IMR-90 (cell line): Measurements from ENCODE around the gene ARNT2. TPM values are rescaled to one million over a fixed set of nuclear protein-coding genes. Genes with fewer than 3 reads are reported as not detected.
A peak's percentile ranks its signal among the peaks of the same experiment; 100 is the strongest.

Source experiments
- ATAC-seq: fragments of 200-7000 bp; cut with Tn5 transposase; 2 replicates; pipeline ENCODE4 v1.9.1; 2020; ENCODE audit warnings: low read depth, mild to moderate bottlenecking, moderate library complexity
- BruUV-seq: library from RNA; stranded (reverse); fragments of 400-500 nt; replicated peaks from 2 replicates; lab custom pipeline; 2021; lab: Mats Ljungman, UMichigan
- CTCF ChIA-PET: fragments of 300-600 bp; formaldehyde crosslinking; extraction: SDS; loops from one replicate; lab custom pipeline; 2021; ENCODE audit warnings: antibody characterized with exemption; lab: Yijun Ruan, JAX
- POLR2A ChIA-PET: fragments of 300-600 bp; sonication (Branson Sonifier 250); formaldehyde crosslinking; loops from one replicate; lab custom pipeline; 2022; ENCODE audit warnings: antibody characterized with exemption; ENCODE audit not compliant: unreplicated experiment; lab: Charles Lee
- DNase-seq: peaks from one replicate; pipeline ENCODE4 v3.0.0; 2013
- H2AFZ ChIP-seq: replicated peaks from 2 replicates; pipeline ENCODE3; 2013; ENCODE audit warnings: low read length, mild to moderate bottlenecking; ENCODE audit not compliant: poor library complexity
- H2AK5ac ChIP-seq: 2 replicates; pipeline ENCODE4 v1.6.1; 2013; ENCODE audit warnings: low read depth, low read length, inconsistent platforms
- H2AK9ac ChIP-seq: replicated peaks from 2 replicates; pipeline ENCODE3; 2013; ENCODE audit warnings: mild to moderate bottlenecking, low read depth, low read length, moderate library complexity; ENCODE audit not compliant: poor library complexity
- H2BK120ac ChIP-seq: 2 replicates; pipeline ENCODE4 v1.6.1; 2013; ENCODE audit warnings: low read depth, low read length, inconsistent platforms
- H2BK15ac ChIP-seq: 3 replicates; pipeline ENCODE4 v1.6.1; 2013; ENCODE audit warnings: low read depth, low read length, inconsistent platforms
- H2BK20ac ChIP-seq: 2 replicates; pipeline ENCODE4 v1.6.1; 2013; ENCODE audit warnings: low read depth, mild to moderate bottlenecking, inconsistent platforms, low read length, moderate library complexity
- H2BK5ac ChIP-seq: 2 replicates; pipeline ENCODE4 v1.6.1; 2013; ENCODE audit warnings: mild to moderate bottlenecking, low read depth, low read length, inconsistent platforms; ENCODE audit not compliant: poor library complexity, severe bottlenecking
- H3K14ac ChIP-seq: replicated peaks from 2 replicates; pipeline ENCODE4 v1.6.1; 2013; ENCODE audit warnings: low read depth, low read length, inconsistent platforms
- H3K18ac ChIP-seq: 2 replicates; pipeline ENCODE4 v1.6.1; 2013; ENCODE audit warnings: low read depth, low read length, control low read depth
- H3K23ac ChIP-seq: 2 replicates; pipeline ENCODE4 v1.6.1; 2013; ENCODE audit warnings: low read depth, low read length, inconsistent platforms
- H3K27ac ChIP-seq: 2 replicates; pipeline ENCODE4 v1.5.1; 2013; ENCODE audit warnings: mild to moderate bottlenecking, control low read depth, low read length; ENCODE audit not compliant: insufficient read depth
- H3K27me3 ChIP-seq: 2 replicates; pipeline ENCODE4 v1.6.1; 2013; ENCODE audit warnings: low read length; ENCODE audit not compliant: control insufficient read depth, insufficient read depth
- H3K36me3 ChIP-seq: 2 replicates; pipeline ENCODE4 v1.6.1; 2013; ENCODE audit warnings: low read length, mixed read lengths; ENCODE audit not compliant: control insufficient read depth, insufficient read depth
- H3K4ac ChIP-seq: 2 replicates; pipeline ENCODE4 v1.6.1; 2013; ENCODE audit warnings: low read depth, low read length, inconsistent platforms
- H3K4me1 ChIP-seq: 2 replicates; pipeline ENCODE4 v1.6.1; 2013; ENCODE audit warnings: low read length, mixed read lengths; ENCODE audit not compliant: control insufficient read depth, insufficient read depth
- H3K4me2 ChIP-seq: 2 replicates; pipeline ENCODE4 v1.6.1; 2013; ENCODE audit warnings: low read depth, mild to moderate bottlenecking, control low read depth, low read length, moderate library complexity
- H3K4me3 ChIP-seq: 2 replicates; pipeline ENCODE4 v1.5.1; 2013; ENCODE audit warnings: low read depth, mild to moderate bottlenecking, control low read depth, low read length, moderate library complexity; ENCODE audit not compliant: insufficient read depth
- H3K56ac ChIP-seq: 2 replicates; pipeline ENCODE4 v1.6.1; 2013; ENCODE audit warnings: low read length, inconsistent platforms; ENCODE audit not compliant: insufficient read depth; ENCODE audit errors: extremely low read depth
- H3K79me1 ChIP-seq, 2 experiments: 2 replicates each; pipeline ENCODE4 v1.6.1; 2013; ENCODE audit warnings: low read length in 2 of 2, inconsistent platforms in 1 of 2, low read depth in 1 of 2
- H3K9ac ChIP-seq: 2 replicates; pipeline ENCODE4 v1.6.1; 2013; ENCODE audit warnings: low read depth, low read length, control low read depth
- H3K9me1 ChIP-seq: 2 replicates; pipeline ENCODE4 v1.6.1; 2013; ENCODE audit warnings: low read length, inconsistent platforms; ENCODE audit not compliant: insufficient read depth
- H3K9me3 ChIP-seq: 2 replicates; pipeline ENCODE4 v1.6.1; 2013; ENCODE audit warnings: low read length; ENCODE audit not compliant: control insufficient read depth, insufficient read depth
- H4K20me1 ChIP-seq: 2 replicates; pipeline ENCODE4 v1.6.1; 2013; ENCODE audit warnings: low read length, inconsistent platforms; ENCODE audit not compliant: insufficient read depth
- H4K5ac ChIP-seq: 2 replicates; pipeline ENCODE4 v1.6.1; 2013; ENCODE audit warnings: mild to moderate bottlenecking, low read depth, low read length, control low read depth
- H4K8ac ChIP-seq, 2 experiments: 2 replicates each; pipeline ENCODE4 v1.6.1; 2013; ENCODE audit warnings: low read depth in 2 of 2, low read length in 2 of 2, control low read depth in 1 of 2, inconsistent platforms in 1 of 2
- H4K91ac ChIP-seq: 2 replicates; pipeline ENCODE4 v1.6.1; 2013; ENCODE audit warnings: low read depth, low read length, inconsistent platforms; ENCODE audit not compliant: insufficient read depth
- BHLHE40 ChIP-seq: fragments of 150-350 bp; IDR thresholded peaks from 2 replicates; pipeline ENCODE4 v1.6.1; 2016; ENCODE audit warnings: mild to moderate bottlenecking, low read depth, low read length
- CEBPB ChIP-seq: IDR thresholded peaks from 2 replicates; pipeline ENCODE4 v1.6.1; 2012; ENCODE audit warnings: low read depth, low read length, improper control_type of control experiment
- CTCF ChIP-seq: conservative IDR thresholded peaks from 2 replicates; pipeline ENCODE4 v1.5.1; 2012; ENCODE audit warnings: mild to moderate bottlenecking, low read depth, low read length, improper control_type of control experiment
- ELK1 ChIP-seq: fragments of 150-350 bp; IDR thresholded peaks from 2 replicates; pipeline ENCODE4 v1.6.1; 2016; ENCODE audit warnings: low read depth, mild to moderate bottlenecking, low read length, moderate library complexity, borderline replicate concordance
- FOS ChIP-seq: fragments of 150-350 bp; IDR thresholded peaks from 2 replicates; pipeline ENCODE4 v1.6.1; 2016; ENCODE audit warnings: low read depth, low read length
- MAFK ChIP-seq: IDR thresholded peaks from 2 replicates; pipeline ENCODE4 v1.6.1; 2012; ENCODE audit warnings: low read depth, low read length, improper control_type of control experiment
- MAZ ChIP-seq: IDR thresholded peaks from 2 replicates; pipeline ENCODE4 v1.6.1; 2012; ENCODE audit warnings: low read depth, mild to moderate bottlenecking, low read length, improper control_type of control experiment, moderate library complexity, borderline replicate concordance
- MXI1 ChIP-seq: IDR thresholded peaks from 2 replicates; pipeline ENCODE4 v1.6.1; 2012; ENCODE audit warnings: low read depth, mild to moderate bottlenecking, low read length, moderate library complexity, borderline replicate concordance
- NFE2L2 ChIP-seq: fragments of 150-350 bp; IDR thresholded peaks from 2 replicates; pipeline ENCODE4 v1.6.1; 2016; ENCODE audit warnings: low read depth, mild to moderate bottlenecking, low read length
- WGBS, 2 experiments: methylation state at CpG; one replicate each; pipeline versions ENCODE4 v1.1.5 to v1.1.7; 2013; ENCODE audit warnings: missing lambda C conversion rate in 2 of 2; ENCODE audit not compliant: insufficient read length in 1 of 2; ENCODE audit errors: extremely low coverage in 2 of 2; 5-methylcytosine and 5-hydroxymethylcytosine counted together
- dilution Hi-C: fragments of 300-500 bp; cut with HindIII; formaldehyde crosslinking; loops from one replicate; pipeline ENCODE4 v1.14.3; 2018; ENCODE audit warnings: low sequenced_read_pairs; ENCODE audit not compliant: unreplicated experiment
- in situ Hi-C: fragments of 300-500 bp; cut with MboI; formaldehyde crosslinking; loops from 3 replicates; pipeline ENCODE4 v1.14.3; 2019; ENCODE audit warnings: low sequenced_read_pairs, inconsistent platforms, mixed read lengths
- intact Hi-C: fragments of 100-400 bp; cut with micrococcal nuclease; formaldehyde crosslinking; loops from 2 replicates; pipeline ENCODE4 v1.10.0; 2022
- polyA plus RNA-seq, 3 experiments: library from polyadenylated mRNA; depleted of rRNA; stranded (reverse); fragments of >200 nt; gene quantifications; 2 replicates each; pipeline ENCODE4 v1.2.3, GENCODE V29; 2012; ENCODE audit warnings: low replicate concordance in 1 of 3
- total RNA-seq: library from RNA; depleted of rRNA; stranded (reverse); fragments of >200 nt; gene quantifications from 2 replicates; pipeline ENCODE4 v1.2.3, GENCODE V29; 2012

ARNT2 gene
- total and polyA plus RNA-seq, 2 of the 4 experiments (the other 2 are of a cell fraction) = 18.2 to 19.0 TPM

- DNase-seq (no peak), ATAC-seq (no peak)
- H2BK5ac ChIP-seq = no peak overlapping the region
- H3K79me1 ChIP-seq = peaks cover 0 to 9% of the 10 kb centered on the region in 2 experiments; a peak in 2 of 4 replicates
- H3K4me2 ChIP-seq = no peak overlapping the region
- H4K20me1 ChIP-seq = no peaks in the 10 kb centered on the region
- H3K56ac ChIP-seq = no peak overlapping the region
- H2AK9ac ChIP-seq = no peak overlapping the region
- dilution Hi-C loops (no loop called here), in situ Hi-C loops (no loop called here), intact Hi-C loops (no loop called here)
- H3K14ac ChIP-seq = no peak overlapping the region; the same call in 1 of the 2 replicates
- POLR2A ChIA-PET = no interaction called here
- H3K23ac ChIP-seq = no peak overlapping the region
- no peak overlapping the region for H2AFZ ChIP-seq
- TF ChIP-seq BHLHE40 (no peak), ELK1 (no peak), FOS (no peak), CTCF (no peak), NFE2L2 (no peak), MAZ (no peak), MXI1 (no peak), MAFK (no peak), CEBPB (no peak)
- peak overlapping the region; percentile 70 for H2BK120ac ChIP-seq
- H3K9ac ChIP-seq = no peak overlapping the region
- H2BK20ac ChIP-seq = peak overlapping the region; percentile 30; the same call in 1 of the 2 replicates
- peak overlapping the region in 1 of 2 experiments; percentile 28; a peak in 1 of 4 replicates for H4K8ac ChIP-seq
- WGBS, 2 experiments = no CpG with 5 or more reads among the region's 2 CpGs
- H3K4me3 ChIP-seq = no peak overlapping the region
- BruUV-seq = no TSS peak
- H4K91ac ChIP-seq = peak overlapping the region; percentile 54
- H3K18ac ChIP-seq = peak overlapping the region; percentile 12; the same call in 1 of the 2 replicates
- H3K4ac ChIP-seq = peak overlapping the region; percentile 26; the same call in 1 of the 2 replicates
- peaks cover 27% of the 10 kb centered on the region for H3K4me1 ChIP-seq
- H3K9me3 ChIP-seq = no peaks in the 10 kb centered on the region
- H3K27me3 ChIP-seq = no peaks in the 10 kb centered on the region
- CTCF ChIA-PET = interaction anchor here (0.6 to 2.2 kb wide), 3 partner anchors 10 to 134 kb away, joined by 3 to 6 read pairs (median 4); no protein-coding TSS in a partner anchor
- H2AK5ac ChIP-seq = peak overlapping the region; percentile 77
- H3K36me3 ChIP-seq = peaks cover 3% of the 10 kb centered on the region; the same call in 1 of the 2 replicates
- no peak overlapping the region for H3K27ac ChIP-seq
- H3K9me1 ChIP-seq = peaks cover 16% of the 10 kb centered on the region
- peak overlapping the region; percentile 68; the same call in 2 of the 3 replicates for H2BK15ac ChIP-seq
- H4K5ac ChIP-seq = no peak overlapping the region
Observed at GRCh38 chr15:80466543-80466942, 62.4 kb downstream of the ARNT2 start.
